Loucy (cell line): ENCODE results near the gene SURF1.
"Not testable (repeated sequence)": the region's sequence is repeated elsewhere in the genome, so short reads cannot be mapped to it uniquely, and the experiment has no call there.

Experiments used
- H2AFZ ChIP-seq: fragments of 200-600 bp; sonication (generic); 2 replicates; pipeline ENCODE4 v1.6.0; 2016; ENCODE audit warnings: antibody characterized with exemption, mild to moderate bottlenecking, low read length, moderate library complexity
- H3F3A ChIP-seq: fragments of 200-600 bp; 2 replicates; pipeline ENCODE4 v1.6.0; 2016; ENCODE audit warnings: antibody characterized with exemption, low read depth, mild to moderate bottlenecking
- H3K27me3 ChIP-seq: fragments of 200-600 bp; sonication (generic); 2 replicates; pipeline ENCODE4 v1.6.1; 2014; ENCODE audit warnings: low read length, mild to moderate bottlenecking; ENCODE audit not compliant: insufficient read depth, poor library complexity, severe bottlenecking
- H3K36me3 ChIP-seq: fragments of 200-600 bp; sonication (generic); 2 replicates; pipeline ENCODE4 v1.6.1; 2016; ENCODE audit warnings: low read length; ENCODE audit not compliant: insufficient read depth
- H3K4me1 ChIP-seq: fragments of 200-600 bp; sonication (generic); 2 replicates; pipeline ENCODE4 v1.5.1; 2014; ENCODE audit warnings: low read length, mild to moderate bottlenecking; ENCODE audit not compliant: insufficient read depth, poor library complexity, severe bottlenecking
- H3K4me2 ChIP-seq: fragments of 200-600 bp; sonication (generic); 2 replicates; pipeline ENCODE4 v1.6.0; 2014; ENCODE audit warnings: antibody characterized with exemption, low read length, low read depth, mild to moderate bottlenecking; ENCODE audit not compliant: poor library complexity, severe bottlenecking
- H3K4me3 ChIP-seq: fragments of 200-600 bp; sonication (generic); 2 replicates; pipeline ENCODE4 v1.5.1; 2014; ENCODE audit warnings: low read length, mild to moderate bottlenecking, mixed read lengths; ENCODE audit not compliant: poor library complexity, severe bottlenecking
- H3K79me2 ChIP-seq: fragments of 200-600 bp; sonication (generic); 2 replicates; pipeline ENCODE4 v1.6.1; 2014; ENCODE audit warnings: low read length; ENCODE audit not compliant: insufficient read depth
- H3K9ac ChIP-seq: fragments of 200-600 bp; sonication (generic); 2 replicates; pipeline ENCODE4 v1.6.0; 2014; ENCODE audit warnings: mild to moderate bottlenecking, low read depth, low read length, moderate library complexity; ENCODE audit not compliant: poor library complexity, severe bottlenecking
- H3K9me2 ChIP-seq: fragments of 200-600 bp; sonication (generic); replicated peaks from 2 replicates; pipeline ENCODE4 v1.6.1; 2016; ENCODE audit warnings: low read depth, low read length, mixed read lengths
- H3K9me3 ChIP-seq: fragments of 200-600 bp; sonication (generic); 2 replicates; pipeline ENCODE4 v1.6.1; 2014; ENCODE audit warnings: mild to moderate bottlenecking, antibody characterized with exemption, low read length, low read depth; ENCODE audit not compliant: insufficient read depth
- H4K20me1 ChIP-seq: fragments of 200-600 bp; sonication (generic); 2 replicates; pipeline ENCODE4 v1.6.0; 2014; ENCODE audit warnings: antibody characterized with exemption, low read length, mild to moderate bottlenecking; ENCODE audit not compliant: insufficient read depth, poor library complexity, severe bottlenecking
- CTCF ChIP-seq: fragments of 200-600 bp; sonication (generic); conservative IDR thresholded peaks from 2 replicates; pipeline ENCODE4 v1.5.1; 2014; ENCODE audit warnings: mild to moderate bottlenecking, antibody characterized with exemption, low read length
- EZH2phosphoT487 ChIP-seq: fragments of 200-600 bp; IDR thresholded peaks from 2 replicates; pipeline ENCODE4 v1.6.1; 2018; ENCODE audit warnings: antibody characterized with exemption, mild to moderate bottlenecking, moderate library complexity, borderline replicate concordance

The SURF1 gene

GRCh38 chr9:133327834-133328484 is 28.3 kb downstream of the SURF1 start:
- Histone ChIP-seq H3K36me3 (peaks cover 33% of the 10 kb centered on the region; the same call in 1 of the 2 replicates), H3K27me3 (no peaks in the 10 kb centered on the region), H3K9ac (no peak overlapping the region), H3K4me1 (no peaks in the 10 kb centered on the region), H3K9me2 (no peaks in the 10 kb centered on the region), H3F3A (no peaks in the 10 kb centered on the region), H2AFZ (no peak overlapping the region), H3K79me2 (peaks cover 9% of the 10 kb centered on the region; the same call in 1 of the 2 replicates), H4K20me1 (peaks cover 16% of the 10 kb centered on the region), H3K9me3 (no peaks in the 10 kb centered on the region), H3K4me3 (no peak overlapping the region), H3K4me2 (no peak overlapping the region)
- TF ChIP-seq CTCF: no peak
- no peak for TF ChIP-seq EZH2phosphoT487

DNA sequence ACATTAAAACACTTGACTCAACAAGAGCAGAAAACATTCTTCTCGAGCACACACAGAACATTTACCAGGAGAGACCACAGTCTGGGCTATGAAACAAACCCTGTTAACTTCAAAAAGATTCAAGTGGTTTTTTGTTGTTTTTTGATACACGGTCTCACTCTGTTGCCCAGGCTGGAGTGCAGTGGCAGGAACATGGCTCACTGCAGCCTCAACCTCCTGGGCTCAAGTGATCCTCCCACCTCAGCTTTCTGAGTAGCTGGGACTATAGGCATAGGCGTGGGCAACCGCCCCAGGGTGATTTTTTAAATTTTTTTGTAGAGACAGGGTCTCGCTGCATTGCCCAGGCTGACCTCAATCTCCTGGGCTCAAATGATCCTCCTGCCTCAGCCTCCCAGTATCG is 29.3 kb downstream of the SURF1 start:
- H3K9ac ChIP-seq, H2AFZ ChIP-seq, H3K4me1 ChIP-seq, H3K4me2 ChIP-seq, H3K9me2 ChIP-seq, H3K79me2 ChIP-seq, H4K20me1 ChIP-seq, H3K9me3 ChIP-seq, H3K27me3 ChIP-seq, H3F3A ChIP-seq, H3K4me3 ChIP-seq: not testable (repeated sequence)
- peaks cover 23% of the 10 kb centered on the region; the same call in 1 of the 2 replicates for H3K36me3 ChIP-seq

- Histone ChIP-seq H2AFZ (no peak overlapping the region), H4K20me1 (no peaks in the 10 kb centered on the region), H3K9me3 (no peaks in the 10 kb centered on the region), H3K4me1 (no peaks in the 10 kb centered on the region), H3K27me3 (no peaks in the 10 kb centered on the region), H3F3A (no peaks in the 10 kb centered on the region), H3K9ac (no peak overlapping the region), H3K79me2 (no peaks in the 10 kb centered on the region), H3K9me2 (no peaks in the 10 kb centered on the region), H3K4me3 (no peak overlapping the region), H3K4me2 (no peak overlapping the region), H3K36me3 (no peaks in the 10 kb centered on the region)
- TF ChIP-seq EZH2phosphoT487 (no peak), CTCF (no peak)
Measured at GRCh38 chr9:133323991-133324703, 32.1 kb downstream of the SURF1 start.

DNA sequence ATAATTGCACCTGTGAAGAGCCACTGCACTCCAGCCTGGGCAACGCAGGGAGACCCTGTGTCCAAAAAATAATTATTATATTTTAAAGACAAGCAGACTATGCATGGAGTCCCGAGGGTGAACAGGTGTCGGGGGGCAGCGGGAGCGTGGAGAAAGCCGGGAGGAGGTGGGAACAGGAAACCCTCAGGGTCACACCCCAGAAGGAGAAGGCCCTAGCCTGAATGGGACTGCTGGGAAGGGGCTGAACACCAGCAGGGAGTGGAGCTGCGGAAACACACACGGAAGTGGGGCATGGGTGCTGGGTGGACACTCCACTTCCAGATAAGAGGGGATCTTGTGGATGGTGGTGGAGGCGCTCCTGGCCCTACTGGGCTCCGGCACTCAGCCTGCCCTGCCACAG is 33.1 kb downstream of the SURF1 start:
- H3K79me2 ChIP-seq: no peaks in the 10 kb centered on the region
- H4K20me1 ChIP-seq: no peaks in the 10 kb centered on the region
- TF ChIP-seq CTCF (no peak), EZH2phosphoT487 (no peak)
- H3K9ac ChIP-seq: no peak overlapping the region
- no peaks in the 10 kb centered on the region for H3K4me1 ChIP-seq
- no peaks in the 10 kb centered on the region for H3K9me2 ChIP-seq
- H3F3A ChIP-seq: no peaks in the 10 kb centered on the region
- H3K9me3 ChIP-seq: no peaks in the 10 kb centered on the region
- H3K36me3 ChIP-seq: no peaks in the 10 kb centered on the region
- no peaks in the 10 kb centered on the region for H3K27me3 ChIP-seq
- H3K4me2 ChIP-seq: no peak overlapping the region
- H3K4me3 ChIP-seq: no peak overlapping the region
- H2AFZ ChIP-seq: no peak overlapping the region
